DMS114 treated with DMSO at 0.1 percent for 48 hours (cell line): ENCODE measurements around the gene SCG2.

Experiments
- DNase-seq: peaks from one replicate; lab custom pipeline; 2025; ENCODE audit not compliant: unreplicated experiment; lab: John Stamatoyannopoulos, UW

SCG2 gene

GRCh38 chr2:223582001-223582400 is 20.2 kb downstream of the SCG2 start:
- no peak for DNase-seq

- no peak for DNase-seq
Observed at GRCh38 chr2:223580951-223581350, 21.2 kb downstream of the SCG2 start.

- DNase-seq, result no peak
Observed at GRCh38 chr2:223578846-223579245, 23.3 kb downstream of the SCG2 start.

GRCh38 chr2:223576873-223577272 is 25.3 kb downstream of the SCG2 start:
- no peak for DNase-seq

- no peak for DNase-seq
Observed at GRCh38 chr2:223570784-223571183, 31.4 kb downstream of the SCG2 start.

GRCh38 chr2:223566396-223566795 is 35.8 kb downstream of the SCG2 start:
- no peak for DNase-seq

GRCh38 chr2:223563462-223563861 is 38.7 kb downstream of the SCG2 start:
- no peak for DNase-seq

GRCh38 chr2:223562078-223562477 is 40.1 kb downstream of the SCG2 start:
- no peak for DNase-seq

- DNase-seq, result no peak
Observed at GRCh38 chr2:223560749-223561435, 41.3 kb downstream of the SCG2 start.

- no peak for DNase-seq
Observed at GRCh38 chr2:223558970-223559369, 43.2 kb downstream of the SCG2 start.

GRCh38 chr2:223554923-223555322 is 47.2 kb downstream of the SCG2 start:
- no peak for DNase-seq

- no peak for DNase-seq
Observed at GRCh38 chr2:223549215-223549614, 52.9 kb downstream of the SCG2 start.

GRCh38 chr2:223548194-223548593 is 54.0 kb downstream of the SCG2 start:
- DNase-seq, result no peak
